ENCODE measurements around the gene IL36A. TPM values are rescaled to one million over a fixed set of nuclear protein-coding genes. Genes with fewer than 3 reads are reported as not detected.

Gene IL36A
- total RNA-seq, 4 donors from 2014 or later = not detected

- Histone ChIP-seq H3K4me1 (no peaks in the 10 kb centered on the region), H3K27ac (no peak overlapping the region), H3K4me3 (no peak overlapping the region), H3K27me3 (no peaks in the 10 kb centered on the region), H3K36me3 (no peaks in the 10 kb centered on the region), H3K9me3 (no peaks in the 10 kb centered on the region)
- no peak for DNase-seq
- no peak for TF ChIP-seq POLR2A (IDR thresholded peaks at IDR 0.05)
- TF ChIP-seq, protein P1, sequence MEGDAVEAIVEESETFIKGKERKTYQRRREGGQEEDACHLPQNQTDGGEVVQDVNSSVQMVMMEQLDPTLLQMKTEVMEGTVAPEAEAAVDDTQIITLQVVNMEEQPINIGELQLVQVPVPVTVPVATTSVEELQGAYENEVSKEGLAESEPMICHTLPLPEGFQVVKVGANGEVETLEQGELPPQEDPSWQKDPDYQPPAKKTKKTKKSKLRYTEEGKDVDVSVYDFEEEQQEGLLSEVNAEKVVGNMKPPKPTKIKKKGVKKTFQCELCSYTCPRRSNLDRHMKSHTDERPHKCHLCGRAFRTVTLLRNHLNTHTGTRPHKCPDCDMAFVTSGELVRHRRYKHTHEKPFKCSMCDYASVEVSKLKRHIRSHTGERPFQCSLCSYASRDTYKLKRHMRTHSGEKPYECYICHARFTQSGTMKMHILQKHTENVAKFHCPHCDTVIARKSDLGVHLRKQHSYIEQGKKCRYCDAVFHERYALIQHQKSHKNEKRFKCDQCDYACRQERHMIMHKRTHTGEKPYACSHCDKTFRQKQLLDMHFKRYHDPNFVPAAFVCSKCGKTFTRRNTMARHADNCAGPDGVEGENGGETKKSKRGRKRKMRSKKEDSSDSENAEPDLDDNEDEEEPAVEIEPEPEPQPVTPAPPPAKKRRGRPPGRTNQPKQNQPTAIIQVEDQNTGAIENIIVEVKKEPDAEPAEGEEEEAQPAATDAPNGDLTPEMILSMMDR (IDR thresholded peaks at IDR 0.05) = no peak
Measured at GRCh38 chr2:112962308-112963175, 42.7 kb upstream of the IL36A start.

DNA sequence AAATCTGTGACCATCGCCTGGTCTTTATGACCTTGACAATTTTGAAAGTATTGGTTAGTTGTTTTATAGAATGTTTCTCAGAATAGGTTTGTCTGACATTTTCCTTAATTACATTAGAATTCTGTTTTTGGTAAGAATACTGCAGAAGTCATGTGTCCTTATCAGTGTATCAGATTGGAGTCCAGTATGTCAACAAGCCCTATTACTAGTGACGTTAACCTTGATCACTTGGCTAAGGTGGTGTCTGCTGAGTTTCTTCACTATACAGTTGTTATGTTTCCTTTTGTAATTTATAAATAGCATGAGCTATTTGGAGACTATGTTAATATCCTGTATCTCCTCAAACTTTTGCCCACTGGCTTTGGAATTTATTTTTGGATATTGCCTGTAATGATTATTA lies 38.2 kb upstream of the IL36A start:
- Histone ChIP-seq H3K36me3 (no peaks in the 10 kb centered on the region), H3K27me3 (no peaks in the 10 kb centered on the region), H3K4me1 (no peaks in the 10 kb centered on the region), H3K27ac (no peak overlapping the region), H3K4me3 (no peak overlapping the region), H3K9me3 (no peaks in the 10 kb centered on the region)
- TF ChIP-seq POLR2A (IDR thresholded peaks at IDR 0.05) = no peak
- TF ChIP-seq, protein P1 (IDR thresholded peaks at IDR 0.05) = no peak
- no peak for DNase-seq

DNA sequence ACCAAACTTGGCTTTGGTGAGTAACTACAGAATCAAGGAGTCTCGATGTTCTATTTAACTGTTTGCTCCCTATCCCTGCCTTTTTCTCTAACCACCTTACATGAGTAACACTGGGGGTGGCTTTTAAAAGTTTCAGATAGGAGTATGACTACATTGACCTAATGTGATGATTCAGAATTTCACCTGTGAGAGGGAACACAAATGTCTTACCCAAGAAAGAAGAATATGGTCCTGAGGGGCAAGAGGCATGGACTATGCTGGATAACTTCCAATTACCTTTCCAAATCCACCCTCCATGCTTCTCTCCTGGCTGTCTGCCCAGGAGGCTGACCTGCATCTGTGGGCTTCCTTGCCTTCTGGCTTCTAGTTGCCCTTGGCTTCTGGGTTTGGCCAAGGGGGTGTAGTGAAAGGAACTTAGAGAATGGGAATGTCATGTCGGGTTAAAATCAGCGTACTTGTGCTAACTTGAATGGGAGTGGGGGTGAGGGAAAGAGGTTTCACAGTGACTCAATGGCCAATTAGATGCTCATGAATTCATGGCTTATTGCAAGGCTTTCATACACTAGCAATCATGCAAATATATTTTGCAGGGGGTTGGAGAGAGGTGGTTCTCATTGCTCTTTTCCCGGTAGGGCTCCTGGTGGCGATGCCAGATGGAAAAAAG lies 32.7 kb upstream of the IL36A start:
- no peak for DNase-seq
- Histone ChIP-seq H3K27ac (no peak overlapping the region), H3K36me3 (no peaks in the 10 kb centered on the region), H3K9me3 (no peaks in the 10 kb centered on the region), H3K27me3 (no peaks in the 10 kb centered on the region), H3K4me3 (no peak overlapping the region), H3K4me1 (no peaks in the 10 kb centered on the region)
- TF ChIP-seq, protein P1 (IDR thresholded peaks at IDR 0.05) = no peak
- TF ChIP-seq POLR2A (IDR thresholded peaks at IDR 0.05) = no peak

DNA sequence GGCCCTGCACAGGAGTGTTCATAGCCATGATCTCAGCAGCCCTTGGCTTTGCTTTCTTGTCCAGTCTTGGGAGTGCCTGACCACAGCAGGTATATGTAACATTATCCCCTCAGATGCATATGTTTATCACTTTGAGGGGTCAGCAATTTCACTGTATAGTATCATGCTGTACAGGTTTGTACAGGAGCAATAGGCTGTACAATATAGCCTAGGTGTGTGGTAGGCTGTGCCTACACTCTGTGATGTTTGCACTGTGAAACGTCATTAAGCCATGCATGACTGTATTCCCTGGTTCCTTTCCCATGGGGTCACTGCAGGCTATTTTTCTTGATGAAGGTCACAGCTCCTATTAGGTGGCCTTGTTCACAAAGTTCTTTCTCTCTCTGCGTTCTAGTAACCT lies 32.1 kb upstream of the IL36A start:
- H3K27ac ChIP-seq = no peak overlapping the region
- no peaks in the 10 kb centered on the region for H3K9me3 ChIP-seq
- no peak overlapping the region for H3K4me3 ChIP-seq
- no peak for DNase-seq
- H3K4me1 ChIP-seq = no peaks in the 10 kb centered on the region
- TF ChIP-seq POLR2A (IDR thresholded peaks at IDR 0.05) = no peak
- TF ChIP-seq, protein P1 (IDR thresholded peaks at IDR 0.05) = no peak
- H3K27me3 ChIP-seq = no peaks in the 10 kb centered on the region
- H3K36me3 ChIP-seq = no peaks in the 10 kb centered on the region

DNA sequence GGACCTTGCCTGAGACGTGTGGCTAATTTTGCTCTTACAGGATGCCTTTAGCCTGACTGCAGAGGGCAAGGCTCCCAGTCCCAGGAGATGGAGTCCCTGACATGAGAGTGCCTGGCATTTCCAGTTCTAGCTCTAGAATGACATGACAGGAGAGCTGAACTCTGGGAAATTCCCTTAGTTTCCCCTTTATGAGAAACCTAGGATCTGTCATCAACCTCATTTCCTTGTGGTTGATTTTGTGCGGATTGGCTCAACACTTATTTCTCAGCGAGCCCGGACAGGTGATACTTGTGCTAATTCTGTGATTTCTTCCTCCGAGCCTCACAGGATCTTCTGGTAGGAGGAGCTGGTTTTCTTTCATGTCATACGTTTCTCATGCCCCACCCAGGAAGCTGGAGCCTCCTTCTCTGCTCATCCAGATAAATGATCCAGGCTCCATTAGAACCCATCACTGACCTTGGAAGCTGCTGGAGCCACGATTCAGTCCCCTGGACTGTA lies 27.7 kb upstream of the IL36A start, which contains the start of gene IL36G:
IL36G (plus strand) TSS at position 448 of the 498 bp plus-strand sequence. CDS start 633 bp downstream, outside the sequence.
- no peak for DNase-seq
- H3K9me3 ChIP-seq = no peaks in the 10 kb centered on the region
- no peaks in the 10 kb centered on the region for H3K4me1 ChIP-seq
- H3K27ac ChIP-seq = no peak within 1 kb of the TSS
- no peaks in the 10 kb centered on the region for H3K36me3 ChIP-seq
- H3K27me3 ChIP-seq = no peaks in the 10 kb centered on the region
- TF ChIP-seq, protein P1 (IDR thresholded peaks at IDR 0.05) = no peak
- TF ChIP-seq POLR2A (IDR thresholded peaks at IDR 0.05) = no peak
- H3K4me3 ChIP-seq = no peak within 1 kb of the TSS

Measured in Peyer's patch (tissue), 4 donors.